ENCODE results near the gene SLC6A3. TPM values are rescaled to one million over a fixed set of nuclear protein-coding genes. Genes with fewer than 3 reads are reported as not detected.
"Not testable (repeated sequence)": the region's sequence is repeated elsewhere in the genome, so short reads cannot be mapped to it uniquely, and the experiment has no call there.

SLC6A3 gene
- total RNA-seq, 5 donors from 2014 or later (not counting 1 experiment from before 2014, with no cell fraction given): 0.22 TPM; not detected in 4

- Mint-ChIP-seq H3K27me3 (peaks cover 14 to 35% of the 10 kb centered on the region in 2 donors), H3K9me3 (no peaks in the 10 kb centered on the region), H3K4me1 (no peaks in the 10 kb centered on the region), H3K4me3 (no peak overlapping the region), H3K27ac (no peak overlapping the region), H3K36me3 (no peaks in the 10 kb centered on the region)
- WGBS (ENCODE audit: insufficient coverage): 67% methylated on average over 5 of the region's 9 CpGs
- POLR2A ChIA-PET: no interaction called here
- no peak for DNase-seq
- H3K36me3 ChIP-seq (ENCODE audit: control insufficient read depth in 2 of 2, extremely low read depth in 1 of 2, insufficient read depth in 1 of 2, low read length in 1 of 2): no peaks in the 10 kb centered on the region
- H3K9me3 ChIP-seq: no peaks in the 10 kb centered on the region
- CTCF ChIA-PET: interaction anchor here in 1 of 2 donors (0.6 kb wide), 1 partner anchor 8 kb away, joined by 4 read pairs; no protein-coding TSS in a partner anchor
- H3K4me3 ChIP-seq (ENCODE audit: control insufficient read depth in 1 of 2, extremely low read depth in 1 of 2, low read length in 1 of 2): no peak overlapping the region
- H3K27ac ChIP-seq (ENCODE audit: low read length): no peak overlapping the region
- ATAC-seq (replicated peaks in 1 of 4): no peak
- H3K4me1 ChIP-seq (ENCODE audit: control insufficient read depth in 1 of 2, extremely low read depth in 1 of 2, insufficient read depth in 2 of 2, low read length in 2 of 2): no peaks in the 10 kb centered on the region
- H3K27me3 ChIP-seq (replicated peaks in 1 of 2; ENCODE audit: control insufficient read depth in 2 of 2, extremely low read depth in 1 of 2, insufficient read depth in 2 of 2, low read length in 1 of 2): peaks cover 0 to 50% of the 10 kb centered on the region in 2 experiments
Observed at GRCh38 chr5:1364211-1364610, 81.0 kb downstream of the SLC6A3 start.

- no peaks in the 10 kb centered on the region for H3K36me3 Mint-ChIP-seq
- 90% methylated on average over 14 of the region's 16 CpGs for WGBS (ENCODE audit: insufficient coverage)
- no peak for ATAC-seq (replicated peaks in 1 of 4)
- ChIA-PET CTCF (interaction anchor here in 1 of 2 donors (0.6 kb wide), 1 partner anchor 8 kb away, joined by 4 read pairs; no protein-coding TSS in a partner anchor), POLR2A (no interaction called here)
- H3K9me3 ChIP-seq: no peaks in the 10 kb centered on the region
- no peak overlapping the region for H3K27ac ChIP-seq (ENCODE audit: low read length)
- peaks cover 14 to 35% of the 10 kb centered on the region in 2 donors for H3K27me3 Mint-ChIP-seq
- H3K9me3 Mint-ChIP-seq: no peaks in the 10 kb centered on the region
- no peaks in the 10 kb centered on the region for H3K4me1 ChIP-seq (ENCODE audit: control insufficient read depth in 1 of 2, extremely low read depth in 1 of 2, insufficient read depth in 2 of 2, low read length in 2 of 2)
- H3K27me3 ChIP-seq (replicated peaks in 1 of 2; ENCODE audit: control insufficient read depth in 2 of 2, extremely low read depth in 1 of 2, insufficient read depth in 2 of 2, low read length in 1 of 2): peaks cover 0 to 55% of the 10 kb centered on the region in 2 experiments
- DNase-seq: no peak
- H3K27ac Mint-ChIP-seq: no peak overlapping the region
- H3K4me3 ChIP-seq (ENCODE audit: control insufficient read depth in 1 of 2, extremely low read depth in 1 of 2, low read length in 1 of 2): no peak overlapping the region
- no peaks in the 10 kb centered on the region for H3K36me3 ChIP-seq (ENCODE audit: control insufficient read depth in 2 of 2, extremely low read depth in 1 of 2, insufficient read depth in 1 of 2, low read length in 1 of 2)
- no peaks in the 10 kb centered on the region for H3K4me1 Mint-ChIP-seq
- no peak overlapping the region for H3K4me3 Mint-ChIP-seq
Observed at GRCh38 chr5:1363581-1363980, 81.7 kb downstream of the SLC6A3 start.

- 47% methylated on average over 5 of the region's 6 CpGs for WGBS (ENCODE audit: insufficient coverage)
- ChIA-PET POLR2A (no interaction called here), CTCF (no interaction called here)
- H3K4me3 Mint-ChIP-seq: no peak overlapping the region
- no peak for ATAC-seq (replicated peaks in 1 of 4)
- Histone ChIP-seq H3K4me1 (ENCODE audit: control insufficient read depth in 1 of 2, extremely low read depth in 1 of 2, insufficient read depth in 2 of 2, low read length in 2 of 2) (no peaks in the 10 kb centered on the region), H3K27ac (ENCODE audit: low read length) (no peak overlapping the region), H3K9me3 (no peaks in the 10 kb centered on the region), H3K36me3 (ENCODE audit: control insufficient read depth in 2 of 2, extremely low read depth in 1 of 2, insufficient read depth in 1 of 2, low read length in 1 of 2) (no peaks in the 10 kb centered on the region), H3K4me3 (ENCODE audit: control insufficient read depth in 1 of 2, extremely low read depth in 1 of 2, low read length in 1 of 2) (no peak overlapping the region), H3K27me3 (replicated peaks in 1 of 2; ENCODE audit: control insufficient read depth in 2 of 2, extremely low read depth in 1 of 2, insufficient read depth in 2 of 2, low read length in 1 of 2) (peaks cover 0 to 59% of the 10 kb centered on the region in 2 experiments)
- H3K27me3 Mint-ChIP-seq: peaks cover 14 to 38% of the 10 kb centered on the region in 2 donors
- H3K36me3 Mint-ChIP-seq: no peaks in the 10 kb centered on the region
- no peak overlapping the region for H3K27ac Mint-ChIP-seq
- H3K9me3 Mint-ChIP-seq: no peaks in the 10 kb centered on the region
- no peaks in the 10 kb centered on the region for H3K4me1 Mint-ChIP-seq
- no peak for DNase-seq
Observed at GRCh38 chr5:1363160-1363559, 82.1 kb downstream of the SLC6A3 start.

- Mint-ChIP-seq H3K9me3 (no peaks in the 10 kb centered on the region), H3K27ac (no peak overlapping the region), H3K27me3 (peaks cover 14 to 40% of the 10 kb centered on the region in 2 donors), H3K36me3 (no peaks in the 10 kb centered on the region), H3K4me3 (no peak overlapping the region), H3K4me1 (no peaks in the 10 kb centered on the region)
- Histone ChIP-seq H3K36me3 (ENCODE audit: control insufficient read depth in 2 of 2, extremely low read depth in 1 of 2, insufficient read depth in 1 of 2, low read length in 1 of 2) (no peaks in the 10 kb centered on the region), H3K9me3 (no peaks in the 10 kb centered on the region), H3K27me3 (replicated peaks in 1 of 2; ENCODE audit: control insufficient read depth in 2 of 2, extremely low read depth in 1 of 2, insufficient read depth in 2 of 2, low read length in 1 of 2) (peaks cover 0 to 66% of the 10 kb centered on the region in 2 experiments), H3K27ac (ENCODE audit: low read length) (no peak overlapping the region), H3K4me1 (ENCODE audit: control insufficient read depth in 1 of 2, extremely low read depth in 1 of 2, insufficient read depth in 2 of 2, low read length in 2 of 2) (no peaks in the 10 kb centered on the region), H3K4me3 (ENCODE audit: control insufficient read depth in 1 of 2, extremely low read depth in 1 of 2, low read length in 1 of 2) (no peak overlapping the region)
- ChIA-PET POLR2A (no interaction called here), CTCF (no interaction called here)
- whole genome bisulfite sequencing (ENCODE audit: insufficient coverage): 88% methylated on average over 16 of the region's 29 CpGs
- ATAC-seq (replicated peaks in 1 of 4): no peak
- DNase-seq: no peak
Observed at GRCh38 chr5:1362242-1363015, 82.8 kb downstream of the SLC6A3 start.

- 83% methylated on average over 3 of the region's 4 CpGs for WGBS (ENCODE audit: insufficient coverage)
- Histone ChIP-seq H3K4me1 (ENCODE audit: control insufficient read depth in 1 of 2, extremely low read depth in 1 of 2, insufficient read depth in 2 of 2, low read length in 2 of 2) (no peaks in the 10 kb centered on the region), H3K9me3 (no peaks in the 10 kb centered on the region), H3K27me3 (replicated peaks in 1 of 2; ENCODE audit: control insufficient read depth in 2 of 2, extremely low read depth in 1 of 2, insufficient read depth in 2 of 2, low read length in 1 of 2) (peaks cover 0 to 79% of the 10 kb centered on the region in 2 experiments), H3K27ac (ENCODE audit: low read length) (no peak overlapping the region), H3K36me3 (ENCODE audit: control insufficient read depth in 2 of 2, extremely low read depth in 1 of 2, insufficient read depth in 1 of 2, low read length in 1 of 2) (no peaks in the 10 kb centered on the region), H3K4me3 (ENCODE audit: control insufficient read depth in 1 of 2, extremely low read depth in 1 of 2, low read length in 1 of 2) (no peak overlapping the region)
- Mint-ChIP-seq H3K4me1 (no peaks in the 10 kb centered on the region), H3K9me3 (no peaks in the 10 kb centered on the region), H3K4me3 (no peak overlapping the region), H3K36me3 (no peaks in the 10 kb centered on the region), H3K27ac (no peak overlapping the region), H3K27me3 (peaks cover 10 to 45% of the 10 kb centered on the region in 2 donors)
- DNase-seq (no peak), ATAC-seq (replicated peaks in 1 of 4) (no peak)
- ChIA-PET CTCF (no interaction called here), POLR2A (no interaction called here)
Observed at GRCh38 chr5:1360861-1361260, 84.4 kb downstream of the SLC6A3 start.

GRCh38 chr5:1360367-1360766 is 84.9 kb downstream of the SLC6A3 start:
- peaks cover 10 to 44% of the 10 kb centered on the region in 2 donors for H3K27me3 Mint-ChIP-seq
- H3K27ac Mint-ChIP-seq; CTCF ChIA-PET; H3K4me3 Mint-ChIP-seq; H3K27ac ChIP-seq (ENCODE audit: low read length); ATAC-seq (replicated peaks in 1 of 4); H3K9me3 Mint-ChIP-seq; H3K36me3 ChIP-seq (ENCODE audit: control insufficient read depth in 2 of 2, extremely low read depth in 1 of 2, insufficient read depth in 1 of 2, low read length in 1 of 2); H3K36me3 Mint-ChIP-seq; POLR2A ChIA-PET; H3K4me3 ChIP-seq (ENCODE audit: control insufficient read depth in 1 of 2, extremely low read depth in 1 of 2, low read length in 1 of 2); H3K9me3 ChIP-seq; H3K4me1 Mint-ChIP-seq; H3K4me1 ChIP-seq (ENCODE audit: control insufficient read depth in 1 of 2, extremely low read depth in 1 of 2, insufficient read depth in 2 of 2, low read length in 2 of 2); DNase-seq: not testable (repeated sequence)
- peaks cover 0 to 78% of the 10 kb centered on the region in 2 experiments for H3K27me3 ChIP-seq (replicated peaks in 1 of 2; ENCODE audit: control insufficient read depth in 2 of 2, extremely low read depth in 1 of 2, insufficient read depth in 2 of 2, low read length in 1 of 2)
- 80% methylated on average over 1 of the region's 7 CpGs for WGBS (ENCODE audit: insufficient coverage)
